GM21367 (cell line): ENCODE data around the gene NEGR1.
"Not testable (repeated sequence)": the region's sequence is repeated elsewhere in the genome, so short reads cannot be mapped to it uniquely, and the experiment has no call there.

Experiments used
- ATAC-seq: cut with Tn5 transposase; IDR thresholded peaks from one replicate; pipeline ENCODE4 v1.9.1; 2021; ENCODE audit not compliant: unreplicated experiment

NEGR1 gene

DNA sequence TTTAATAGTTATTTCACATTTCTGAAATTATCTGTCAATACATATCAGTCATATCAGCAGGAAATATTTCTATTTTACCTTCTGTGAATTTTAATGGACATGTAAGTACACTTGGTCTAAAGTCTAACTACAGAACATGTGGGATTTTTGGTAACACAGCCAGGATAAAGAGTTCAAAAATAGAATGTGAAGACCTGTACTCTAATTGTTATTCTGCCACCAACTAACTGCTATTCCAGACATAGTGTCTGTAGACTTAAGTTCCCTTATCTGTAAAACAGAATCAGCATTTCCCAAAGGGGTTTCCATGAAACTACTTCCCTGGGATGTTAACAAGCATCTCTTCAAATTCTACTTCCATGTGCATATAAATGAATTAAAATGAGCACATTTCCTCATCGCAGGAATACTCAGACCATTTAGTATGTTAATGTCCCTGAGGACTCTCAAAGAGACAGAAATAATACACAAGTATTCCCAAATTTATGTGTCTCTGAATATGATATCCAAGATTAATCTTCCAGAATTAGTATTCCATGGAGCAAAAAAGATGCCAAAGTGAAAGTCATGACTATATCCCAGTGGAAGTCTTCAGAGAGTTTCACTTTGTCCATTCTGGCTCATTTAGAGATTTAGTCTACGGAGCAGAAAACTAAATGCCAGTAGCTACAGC, 325.6 kb downstream of the NEGR1 start:
- no peak for ATAC-seq

DNA sequence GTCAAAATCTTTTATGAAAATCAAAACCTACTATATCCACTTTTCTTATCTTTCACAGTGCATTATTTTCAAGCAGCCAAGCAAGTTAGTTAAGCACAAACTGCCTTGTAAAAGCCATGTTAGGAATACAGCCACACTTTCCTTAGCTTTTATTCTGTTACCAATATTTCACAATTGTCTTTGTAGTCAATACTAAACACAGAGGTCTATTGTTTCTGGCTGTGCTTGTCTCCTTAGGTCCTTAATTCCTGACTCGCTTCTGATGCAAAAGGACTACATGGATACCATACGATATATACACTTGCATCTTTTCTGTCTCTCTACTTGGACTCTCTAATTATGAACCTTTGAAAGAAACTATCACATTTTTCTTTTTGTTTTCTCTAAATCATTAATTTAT, 331.8 kb downstream of the NEGR1 start:
- ATAC-seq, result no peak

GRCh38 chr1:71949681-71950080, 332.7 kb downstream of the NEGR1 start:
- no peak for ATAC-seq

DNA sequence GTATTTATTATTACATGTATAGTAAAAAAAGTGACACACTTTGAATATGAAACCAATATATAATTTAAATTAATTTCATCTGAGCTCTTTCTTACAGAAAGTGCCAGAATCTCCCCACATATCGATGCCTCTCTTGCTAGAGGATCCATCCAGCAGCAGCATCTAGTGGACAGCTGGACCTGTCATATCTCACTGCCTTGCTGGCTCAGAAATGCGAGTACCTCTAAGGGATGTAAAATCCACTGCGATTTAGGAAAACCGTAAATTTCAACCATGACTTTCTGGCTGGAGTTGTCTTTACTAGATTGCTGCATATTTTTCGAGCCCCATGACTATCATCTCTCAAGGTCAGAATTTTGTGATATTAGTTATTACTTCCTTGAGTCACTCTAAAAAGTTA, 333.8 kb downstream of the NEGR1 start:
- no peak for ATAC-seq

DNA sequence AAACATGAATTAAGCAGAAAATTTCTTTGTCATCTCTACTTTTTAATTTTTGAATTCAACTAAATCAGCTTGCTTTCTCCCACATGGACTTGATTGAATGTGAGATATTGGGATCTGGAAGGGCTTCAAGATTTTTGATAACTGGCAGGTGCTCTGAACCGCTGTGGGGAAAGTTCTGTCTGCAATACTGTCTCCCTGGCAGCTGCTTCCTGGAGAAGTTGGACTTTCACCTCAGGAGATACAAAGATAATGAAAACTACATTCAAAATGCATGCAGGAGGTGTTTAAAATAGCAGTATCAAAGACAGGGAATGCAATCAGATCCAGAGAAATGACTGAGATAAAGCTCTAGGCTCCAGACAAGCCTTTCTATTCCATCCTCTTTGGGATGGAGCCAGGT, 338.3 kb downstream of the NEGR1 start:
- ATAC-seq, result no peak

- ATAC-seq, result no peak
Observed at GRCh38 chr1:71940261-71940660, 342.1 kb downstream of the NEGR1 start.

DNA sequence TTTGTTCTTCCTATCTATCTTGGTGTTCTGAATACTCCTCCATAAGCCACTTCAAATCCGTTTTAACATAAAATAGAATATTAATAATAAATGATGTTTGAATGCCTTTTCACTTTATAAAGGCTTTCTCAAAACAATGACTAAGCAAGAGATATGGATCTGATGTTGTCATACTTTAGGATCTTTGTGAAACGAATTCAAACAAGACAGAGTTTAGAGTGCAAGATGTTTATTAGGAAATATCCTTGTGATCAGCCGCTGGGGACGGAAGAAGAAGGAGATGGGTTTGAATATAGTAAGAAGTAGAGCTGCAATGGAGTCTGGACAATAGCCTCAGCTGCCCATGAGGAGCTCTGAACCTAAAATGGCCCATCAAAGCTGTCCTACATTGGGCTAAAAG, 351.8 kb downstream of the NEGR1 start:
- no peak for ATAC-seq

DNA sequence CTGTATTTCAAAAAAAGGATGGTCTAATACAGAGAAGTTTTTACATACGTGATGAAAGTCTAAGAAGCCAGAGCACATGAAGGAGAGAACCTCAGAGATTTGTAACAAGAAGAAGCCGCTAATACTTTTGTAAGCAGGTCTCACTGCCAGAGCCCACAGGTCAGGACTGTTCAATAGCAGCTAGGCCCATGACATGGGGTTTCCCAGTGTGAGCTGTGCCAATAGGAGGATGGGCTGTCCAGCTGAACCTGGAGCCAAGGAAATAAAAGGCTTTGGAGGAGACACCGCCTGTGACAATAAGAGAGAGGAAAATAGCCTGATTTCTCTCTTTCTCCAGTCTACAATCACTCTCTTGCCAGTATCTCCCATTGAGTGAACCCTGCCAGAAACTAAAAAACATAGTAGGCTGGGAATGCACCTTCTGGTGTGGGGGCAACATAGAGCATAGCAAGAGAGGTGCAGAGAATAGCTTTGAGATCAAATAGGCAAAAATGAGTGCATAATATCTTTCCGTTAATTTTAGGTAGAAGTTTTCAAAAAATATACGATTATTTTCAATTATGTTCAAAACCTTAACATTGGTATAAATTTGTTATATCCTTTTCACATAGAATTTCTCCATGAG, 360.3 kb downstream of the NEGR1 start:
- ATAC-seq, result no peak

- no peak for ATAC-seq
Observed at GRCh38 chr1:71921204-71921603, 361.1 kb downstream of the NEGR1 start.

GRCh38 chr1:71920556-71920955, 361.8 kb downstream of the NEGR1 start:
- no peak for ATAC-seq

DNA sequence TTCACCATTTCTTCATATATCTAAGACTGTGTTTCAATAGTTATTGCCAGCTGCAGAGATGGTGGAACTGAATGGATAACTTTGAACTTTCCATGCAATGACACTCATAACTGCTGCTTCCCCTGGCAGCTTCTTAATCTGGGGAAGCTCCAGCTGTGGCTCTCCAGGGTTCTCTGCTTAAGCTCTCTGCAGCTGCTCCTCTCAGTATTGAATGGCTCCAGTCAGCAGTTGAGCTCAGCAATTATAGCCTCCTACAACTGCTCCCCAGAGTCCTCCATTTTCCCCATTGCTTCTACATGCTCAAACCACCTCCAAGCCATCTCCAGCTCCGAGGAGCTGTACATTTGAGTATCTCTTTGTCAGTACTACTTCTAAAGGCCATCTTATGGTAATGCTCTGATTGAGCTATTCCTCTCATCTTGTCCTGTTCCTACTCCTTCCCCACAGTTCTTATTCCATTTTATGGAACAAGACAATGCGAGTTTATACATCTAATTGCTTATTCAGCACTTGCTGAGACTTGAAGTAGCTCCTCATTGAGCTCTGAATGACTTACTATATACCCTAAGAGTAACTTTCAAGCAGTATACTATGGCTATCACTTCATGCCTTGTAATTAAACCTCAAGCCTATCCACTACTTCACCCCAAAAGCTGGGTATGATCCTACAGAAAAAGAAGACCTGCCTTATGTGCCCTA, 362.4 kb downstream of the NEGR1 start:
- ATAC-seq, result no peak

DNA sequence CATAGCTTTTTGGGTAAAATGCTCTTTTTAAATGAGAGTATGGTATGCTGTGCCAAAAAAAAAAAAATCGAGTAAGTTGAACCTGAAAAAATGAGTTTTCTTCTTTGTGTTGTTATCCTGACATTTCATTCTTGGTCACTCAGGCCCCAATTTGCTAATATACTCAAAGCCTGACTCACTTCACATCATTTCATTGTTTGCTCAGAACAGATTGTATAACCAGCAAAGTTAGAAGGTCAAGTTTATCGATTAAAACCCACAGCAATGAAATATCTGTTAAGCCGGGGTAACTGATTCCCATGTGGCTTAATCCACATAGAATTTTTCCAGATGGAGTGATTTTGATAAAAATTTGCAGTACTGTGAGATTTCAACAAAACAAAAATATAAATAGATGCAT, 363.7 kb downstream of the NEGR1 start:
- ATAC-seq, result no peak

- ATAC-seq, result no peak
Observed at GRCh38 chr1:71916894-71917293, 365.4 kb downstream of the NEGR1 start.

GRCh38 chr1:71914626-71915025, 367.7 kb downstream of the NEGR1 start:
- no peak for ATAC-seq

GRCh38 chr1:71908871-71909390, 373.4 kb downstream of the NEGR1 start:
- ATAC-seq, result no peak

- no peak for ATAC-seq
Observed at GRCh38 chr1:71908303-71908702, 374.0 kb downstream of the NEGR1 start.

DNA sequence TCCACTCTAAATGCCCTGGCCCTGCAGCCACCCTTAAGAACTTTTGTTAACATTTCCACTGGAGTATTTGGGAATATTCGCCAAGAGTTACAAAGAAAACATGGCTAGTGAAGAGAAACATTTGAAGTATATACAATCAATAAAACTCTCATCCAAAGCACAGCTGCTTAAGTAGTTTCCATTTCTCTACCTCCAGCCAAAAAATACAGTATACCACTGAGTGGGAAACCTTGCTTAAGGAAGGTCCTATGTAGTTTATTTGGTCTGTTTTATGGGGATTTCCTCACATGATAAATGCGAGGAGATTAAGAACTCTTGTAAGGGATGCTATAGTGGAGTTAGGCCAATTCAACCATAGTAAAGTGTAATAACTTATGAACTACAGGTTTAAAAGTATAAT, 382.5 kb downstream of the NEGR1 start:
- no peak for ATAC-seq

DNA sequence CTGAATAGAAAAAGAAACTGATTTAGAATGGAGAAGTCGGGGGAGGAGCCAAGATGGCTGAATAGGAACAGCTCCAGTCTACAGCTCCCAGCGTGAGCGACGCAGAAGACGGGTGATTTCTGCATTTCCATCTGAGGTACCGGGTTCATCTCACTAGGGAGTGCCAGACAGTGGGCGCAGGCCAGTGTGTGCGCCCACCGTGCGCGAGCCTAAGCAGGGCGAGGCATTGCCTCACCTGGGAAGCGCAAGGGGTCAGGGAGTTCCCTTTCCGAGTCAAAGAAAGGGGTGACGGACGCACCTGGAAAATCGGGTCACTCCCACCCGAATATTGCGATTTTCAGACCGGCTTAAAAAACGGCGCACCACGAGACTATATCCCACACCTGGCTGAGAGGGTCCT, 394.2 kb downstream of the NEGR1 start:
- ATAC-seq, result not testable (repeated sequence)

DNA sequence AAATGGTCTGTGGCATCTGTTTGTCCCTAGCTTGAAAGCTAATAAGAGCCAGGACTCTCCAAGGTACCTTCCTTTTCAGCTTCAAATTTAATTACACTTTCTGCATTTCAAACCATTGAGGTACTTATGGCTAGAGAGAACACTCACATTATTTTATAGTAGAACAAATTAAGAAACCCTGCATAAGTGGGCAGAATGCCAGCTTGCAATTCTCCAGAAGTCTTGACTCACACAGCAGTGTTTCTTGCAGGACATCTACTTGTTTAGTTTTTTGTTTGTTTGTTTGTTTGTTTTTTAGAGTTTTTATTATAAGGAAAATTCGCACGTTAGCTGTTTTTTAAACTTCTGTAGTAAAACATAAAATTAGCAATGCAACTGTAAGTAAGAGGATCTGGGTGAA, 397.2 kb downstream of the NEGR1 start:
- ATAC-seq, result no peak

- no peak for ATAC-seq
Observed at GRCh38 chr1:71882637-71883036, 399.7 kb downstream of the NEGR1 start.

DNA sequence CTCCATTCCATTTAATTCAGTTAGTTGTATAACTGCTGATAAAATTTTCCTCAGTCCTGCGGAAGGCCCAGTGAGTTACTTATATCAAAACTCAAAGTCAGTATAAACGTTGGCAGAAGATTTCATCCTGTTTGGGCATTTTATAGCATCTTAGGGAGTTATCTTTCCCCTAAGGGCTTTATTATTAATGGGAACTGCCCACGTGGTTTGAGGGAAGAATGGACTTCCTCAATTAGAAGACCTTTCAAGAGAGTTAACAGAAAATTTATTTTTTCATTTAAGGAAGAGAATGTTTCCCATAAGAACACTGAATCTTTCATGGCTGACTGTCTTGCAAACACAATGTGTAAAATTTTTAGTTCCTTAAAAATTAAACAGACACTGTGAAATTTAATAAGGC, 400.1 kb downstream of the NEGR1 start:
- no peak for ATAC-seq

DNA sequence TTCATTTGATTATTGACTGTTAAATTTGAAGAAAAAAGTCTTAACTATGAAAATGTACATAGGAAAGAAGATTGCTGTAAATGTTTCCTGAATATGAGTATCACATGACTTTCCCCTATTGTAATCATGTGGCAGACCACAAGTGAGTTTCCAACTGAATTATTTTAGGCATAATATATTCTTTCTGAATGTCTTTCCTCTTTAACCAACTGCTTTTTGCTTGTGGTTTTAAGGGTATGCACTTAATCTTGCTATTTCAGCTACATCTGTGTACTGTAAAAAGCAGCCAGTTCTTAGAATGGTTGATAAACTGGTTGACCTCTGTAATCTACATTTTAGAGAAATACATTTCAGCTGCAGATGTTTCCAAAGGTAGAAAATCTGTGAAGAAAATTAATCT, 400.7 kb downstream of the NEGR1 start:
- no peak for ATAC-seq
